ENCODE measurements around the gene UBXN2A.

- TF ChIP-seq ZNF677 (tag by site-specific recombination; IDR thresholded peaks at IDR 0.05) = no peak
- peak; percentile 89 for TF ChIP-seq CTCF (tag by site-specific recombination; IDR thresholded peaks at IDR 0.05)
- TF ChIP-seq ZNF747 (tag by site-specific recombination; IDR thresholded peaks at IDR 0.05) = no peak
- no peak for TF ChIP-seq REST (tag by site-specific recombination; IDR thresholded peaks at IDR 0.05)
- no peak for TF ChIP-seq ZNF510 (tag by site-specific recombination; IDR thresholded peaks at IDR 0.05; ENCODE audit: insufficient replicate concordance)
- TF ChIP-seq KLF16 (tag by site-specific recombination; IDR thresholded peaks at IDR 0.05) = 0 out of 2 replicates have a peak, but pooled peaks have one; percentile 22
- no peak for TF ChIP-seq ZNF121 (tag by site-specific recombination; IDR thresholded peaks at IDR 0.05)
- TF ChIP-seq ZNF132 (tag by site-specific recombination; IDR thresholded peaks at IDR 0.05; ENCODE audit: borderline replicate concordance) = no peak
- peak; percentile 33; the same call in 1 of the 2 replicates for TF ChIP-seq ZNF629 (tag by site-specific recombination; IDR thresholded peaks at IDR 0.05)
- no peak for TF ChIP-seq HOXA7 (CRISPR knock-in tag; IDR thresholded peaks at IDR 0.05; ENCODE audit: borderline replicate concordance)
Observed at GRCh38 chr2:23926750-23927571, 13.3 kb upstream of the UBXN2A start, which contains the start of gene ATAD2B.

Measured in HEK293 (cell line).